ENCODE measurements around the gene MST1R. TPM values are rescaled to one million over a fixed set of nuclear protein-coding genes. Genes with fewer than 3 reads are reported as not detected.

Gene MST1R
- total RNA-seq, 1 donor from 2014 or later, result 0.67 TPM

GRCh38 chr3:49855662-49856061 is 48.0 kb downstream of the MST1R start:
- Mint-ChIP-seq H3K27ac (ENCODE audit: unreplicated experiment) (no peak overlapping the region), H3K36me3 (ENCODE audit: low read depth, unreplicated experiment) (no peaks in the 10 kb centered on the region), H3K4me3 (ENCODE audit: unreplicated experiment) (no peak overlapping the region), H3K27me3 (ENCODE audit: unreplicated experiment) (peaks cover 4% of the 10 kb centered on the region), H3K9me3 (ENCODE audit: unreplicated experiment) (no peaks in the 10 kb centered on the region), H3K4me1 (ENCODE audit: unreplicated experiment) (peaks cover 5% of the 10 kb centered on the region)
- TF ChIP-seq, protein P1, sequence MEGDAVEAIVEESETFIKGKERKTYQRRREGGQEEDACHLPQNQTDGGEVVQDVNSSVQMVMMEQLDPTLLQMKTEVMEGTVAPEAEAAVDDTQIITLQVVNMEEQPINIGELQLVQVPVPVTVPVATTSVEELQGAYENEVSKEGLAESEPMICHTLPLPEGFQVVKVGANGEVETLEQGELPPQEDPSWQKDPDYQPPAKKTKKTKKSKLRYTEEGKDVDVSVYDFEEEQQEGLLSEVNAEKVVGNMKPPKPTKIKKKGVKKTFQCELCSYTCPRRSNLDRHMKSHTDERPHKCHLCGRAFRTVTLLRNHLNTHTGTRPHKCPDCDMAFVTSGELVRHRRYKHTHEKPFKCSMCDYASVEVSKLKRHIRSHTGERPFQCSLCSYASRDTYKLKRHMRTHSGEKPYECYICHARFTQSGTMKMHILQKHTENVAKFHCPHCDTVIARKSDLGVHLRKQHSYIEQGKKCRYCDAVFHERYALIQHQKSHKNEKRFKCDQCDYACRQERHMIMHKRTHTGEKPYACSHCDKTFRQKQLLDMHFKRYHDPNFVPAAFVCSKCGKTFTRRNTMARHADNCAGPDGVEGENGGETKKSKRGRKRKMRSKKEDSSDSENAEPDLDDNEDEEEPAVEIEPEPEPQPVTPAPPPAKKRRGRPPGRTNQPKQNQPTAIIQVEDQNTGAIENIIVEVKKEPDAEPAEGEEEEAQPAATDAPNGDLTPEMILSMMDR (IDR thresholded peaks at IDR 0.05; ENCODE audit: unreplicated experiment), result no peak
- no peak for DNase-seq (ENCODE audit: low spot score)

- no peaks in the 10 kb centered on the region for H3K9me3 Mint-ChIP-seq (ENCODE audit: unreplicated experiment)
- H3K27me3 Mint-ChIP-seq (ENCODE audit: unreplicated experiment), result peaks cover 7% of the 10 kb centered on the region
- H3K4me1 Mint-ChIP-seq (ENCODE audit: unreplicated experiment), result peaks cover 22% of the 10 kb centered on the region
- no peak overlapping the region for H3K27ac Mint-ChIP-seq (ENCODE audit: unreplicated experiment)
- TF ChIP-seq, protein P1 (IDR thresholded peaks at IDR 0.05; ENCODE audit: unreplicated experiment), result no peak
- H3K36me3 Mint-ChIP-seq (ENCODE audit: low read depth, unreplicated experiment), result no peaks in the 10 kb centered on the region
- no peak overlapping the region for H3K4me3 Mint-ChIP-seq (ENCODE audit: unreplicated experiment)
- DNase-seq (ENCODE audit: low spot score), result no peak
Observed at GRCh38 chr3:49845694-49846093, 58.0 kb downstream of the MST1R start.

- Mint-ChIP-seq H3K4me3 (ENCODE audit: unreplicated experiment) (no peak overlapping the region), H3K4me1 (ENCODE audit: unreplicated experiment) (peaks cover 31% of the 10 kb centered on the region), H3K36me3 (ENCODE audit: low read depth, unreplicated experiment) (no peaks in the 10 kb centered on the region), H3K9me3 (ENCODE audit: unreplicated experiment) (no peaks in the 10 kb centered on the region), H3K27me3 (ENCODE audit: unreplicated experiment) (peaks cover 7% of the 10 kb centered on the region), H3K27ac (ENCODE audit: unreplicated experiment) (no peak overlapping the region)
- TF ChIP-seq, protein P1 (IDR thresholded peaks at IDR 0.05; ENCODE audit: unreplicated experiment), result no peak
- DNase-seq (ENCODE audit: low spot score), result no peak
Observed at GRCh38 chr3:49844464-49845183, 59.0 kb downstream of the MST1R start.

GRCh38 chr3:49842843-49843517 is 60.7 kb downstream of the MST1R start:
- TF ChIP-seq, protein P1 (IDR thresholded peaks at IDR 0.05; ENCODE audit: unreplicated experiment), result no peak
- H3K36me3 Mint-ChIP-seq (ENCODE audit: low read depth, unreplicated experiment), result no peaks in the 10 kb centered on the region
- H3K4me3 Mint-ChIP-seq (ENCODE audit: unreplicated experiment), result no peak overlapping the region
- no peak for DNase-seq (ENCODE audit: low spot score)
- peaks cover 7% of the 10 kb centered on the region for H3K27me3 Mint-ChIP-seq (ENCODE audit: unreplicated experiment)
- no peaks in the 10 kb centered on the region for H3K9me3 Mint-ChIP-seq (ENCODE audit: unreplicated experiment)
- H3K4me1 Mint-ChIP-seq (ENCODE audit: unreplicated experiment), result peaks cover 37% of the 10 kb centered on the region
- no peak overlapping the region for H3K27ac Mint-ChIP-seq (ENCODE audit: unreplicated experiment)

GRCh38 chr3:49841806-49842205 is 61.9 kb downstream of the MST1R start:
- Mint-ChIP-seq H3K4me3 (ENCODE audit: unreplicated experiment) (no peak overlapping the region), H3K27me3 (ENCODE audit: unreplicated experiment) (peaks cover 7% of the 10 kb centered on the region), H3K4me1 (ENCODE audit: unreplicated experiment) (peaks cover 37% of the 10 kb centered on the region), H3K9me3 (ENCODE audit: unreplicated experiment) (no peaks in the 10 kb centered on the region), H3K36me3 (ENCODE audit: low read depth, unreplicated experiment) (no peaks in the 10 kb centered on the region), H3K27ac (ENCODE audit: unreplicated experiment) (peak overlapping the region; percentile 30)
- DNase-seq (ENCODE audit: low spot score), result no peak
- TF ChIP-seq, protein P1 (IDR thresholded peaks at IDR 0.05; ENCODE audit: unreplicated experiment), result no peak

Data from endothelial cell (in vitro differentiated cells).